Activated CD4-positive, alpha-beta T cell treated with anti-CD3 and anti-CD28 coated beads, Interleukin-2, amount 10 ng/mL, durations not matched to agents 7 days and 5 days (primary cell): Measurements from ENCODE around the gene CHST13. TPM values are rescaled to one million over a fixed set of nuclear protein-coding genes. Genes with fewer than 3 reads are reported as not detected.
A peak's percentile ranks its signal among the peaks of the same experiment; 100 is the strongest.

Experiments used
- CTCF ChIA-PET: fragments of 350-600 bp; sonication (Branson Sonifier 250); formaldehyde crosslinking; loops from one replicate; lab custom pipeline; 2021; ENCODE audit warnings: antibody characterized with exemption; lab: Charles Lee
- POLR2A ChIA-PET: fragments of 350-600 bp; sonication (Branson Sonifier 250); formaldehyde crosslinking; loops from one replicate; lab custom pipeline; 2021; ENCODE audit warnings: antibody characterized with exemption; lab: Charles Lee
- DNase-seq: peaks from one replicate; pipeline ENCODE4 v3.0.0-alpha.2; 2020
- H3K27ac Mint-ChIP-seq: one replicate; pipeline ENCODE4 v1.8.0; 2021; ENCODE audit warnings: mild to moderate bottlenecking, moderate library complexity, mixed read lengths
- H3K27me3 Mint-ChIP-seq: one replicate; pipeline ENCODE4 v1.8.0; 2021; ENCODE audit warnings: mixed read lengths
- H3K36me3 Mint-ChIP-seq: one replicate; pipeline ENCODE4 v1.8.0; 2021; ENCODE audit warnings: low read depth, mixed read lengths
- H3K4me1 Mint-ChIP-seq: one replicate; pipeline ENCODE4 v1.8.0; 2021; ENCODE audit warnings: mixed read lengths
- H3K4me3 Mint-ChIP-seq: one replicate; pipeline ENCODE4 v1.8.0; 2021; ENCODE audit warnings: mild to moderate bottlenecking, moderate library complexity, mixed read lengths
- H3K9me3 Mint-ChIP-seq: one replicate; pipeline ENCODE4 v1.8.0; 2021; ENCODE audit warnings: mixed read lengths
- total RNA-seq, 2 experiments: library from RNA; stranded (reverse); gene quantifications; one replicate each; pipeline ENCODE4 v1.2.3, GENCODE V29; 2021

CHST13 gene
- total RNA-seq, 2 experiments from 2014 or later: not detected

- Mint-ChIP-seq H3K27me3 (no peaks in the 10 kb centered on the region), H3K9me3 (no peaks in the 10 kb centered on the region), H3K36me3 (no peaks in the 10 kb centered on the region), H3K4me1 (no peaks in the 10 kb centered on the region), H3K4me3 (no peak overlapping the region), H3K27ac (no peak overlapping the region)
- POLR2A ChIA-PET: no interaction called here
- CTCF ChIA-PET: no interaction called here
- no peak for DNase-seq
Observed at GRCh38 chr3:126516936-126517290, 7.0 kb upstream of the CHST13 start.

GRCh38 chr3:126517291-126517951 is 6.5 kb upstream of the CHST13 start, which contains the start of gene UROC1:
Gene UROC1 (minus strand): TSS chr3:126517773. CDS start chr3:126517719, 54 bp downstream.
- Mint-ChIP-seq H3K9me3 (no peaks in the 10 kb centered on the region), H3K4me1 (no peaks in the 10 kb centered on the region), H3K27me3 (peaks cover 1% of the 10 kb centered on the region), H3K4me3 (no peak within 1 kb of the TSS), H3K27ac (no peak within 1 kb of the TSS), H3K36me3 (no peaks in the 10 kb centered on the region)
- ChIA-PET CTCF (no interaction called here), POLR2A (no interaction called here)
- no peak for DNase-seq

GRCh38 chr3:126517986-126518778 is 5.8 kb upstream of the CHST13 start:
- CTCF ChIA-PET: interaction anchor here (0.6 kb wide), 1 partner anchor 181 kb away, joined by 3 read pairs; no protein-coding TSS in a partner anchor
- H3K27ac Mint-ChIP-seq: no peak overlapping the region
- no peaks in the 10 kb centered on the region for H3K36me3 Mint-ChIP-seq
- H3K9me3 Mint-ChIP-seq: no peaks in the 10 kb centered on the region
- no peaks in the 10 kb centered on the region for H3K4me1 Mint-ChIP-seq
- no peak for DNase-seq
- POLR2A ChIA-PET: no interaction called here
- peaks cover 9% of the 10 kb centered on the region for H3K27me3 Mint-ChIP-seq
- H3K4me3 Mint-ChIP-seq: no peak overlapping the region

- ChIA-PET CTCF (interaction anchor here (0.6 kb wide), 1 partner anchor 181 kb away, joined by 3 read pairs; no protein-coding TSS in a partner anchor), POLR2A (no interaction called here)
- Mint-ChIP-seq H3K9me3 (no peaks in the 10 kb centered on the region), H3K4me1 (no peaks in the 10 kb centered on the region), H3K27ac (no peak overlapping the region), H3K36me3 (no peaks in the 10 kb centered on the region), H3K4me3 (no peak overlapping the region), H3K27me3 (peaks cover 15% of the 10 kb centered on the region)
- DNase-seq: no peak
Observed at GRCh38 chr3:126518779-126519177, 5.2 kb upstream of the CHST13 start.

GRCh38 chr3:126519506-126520455 is 4.2 kb upstream of the CHST13 start:
- Mint-ChIP-seq H3K4me3 (no peak overlapping the region), H3K36me3 (no peaks in the 10 kb centered on the region), H3K27me3 (peaks cover 16% of the 10 kb centered on the region), H3K9me3 (no peaks in the 10 kb centered on the region), H3K4me1 (no peaks in the 10 kb centered on the region), H3K27ac (no peak overlapping the region)
- CTCF ChIA-PET: no interaction called here
- no peak for DNase-seq
- POLR2A ChIA-PET: interaction anchor here (0.6 kb wide), 1 partner anchor 434 kb away, joined by 3 read pairs; no protein-coding TSS in a partner anchor

- Mint-ChIP-seq H3K27ac (no peak overlapping the region), H3K4me1 (no peaks in the 10 kb centered on the region), H3K9me3 (no peaks in the 10 kb centered on the region), H3K27me3 (peaks cover 19% of the 10 kb centered on the region), H3K4me3 (no peak overlapping the region), H3K36me3 (no peaks in the 10 kb centered on the region)
- CTCF ChIA-PET: interaction anchor here (0.7 kb wide), 1 partner anchor 168 kb away, joined by 3 read pairs; no protein-coding TSS in a partner anchor
- no peak for DNase-seq
- POLR2A ChIA-PET: no interaction called here
Observed at GRCh38 chr3:126521122-126521891, 2.6 kb upstream of the CHST13 start.

GRCh38 chr3:126522363-126522788 is 1.6 kb upstream of the CHST13 start:
- no peak overlapping the region for H3K4me3 Mint-ChIP-seq
- no peaks in the 10 kb centered on the region for H3K36me3 Mint-ChIP-seq
- H3K27me3 Mint-ChIP-seq: peaks cover 19% of the 10 kb centered on the region
- no peak overlapping the region for H3K27ac Mint-ChIP-seq
- POLR2A ChIA-PET: no interaction called here
- CTCF ChIA-PET: interaction anchor here (1.0 to 1.5 kb wide), 2 partner anchors 13 to 29 kb away, joined by 3 read pairs; no protein-coding TSS in a partner anchor
- H3K4me1 Mint-ChIP-seq: no peaks in the 10 kb centered on the region
- peak; percentile 45 for DNase-seq
- H3K9me3 Mint-ChIP-seq: no peaks in the 10 kb centered on the region

- Mint-ChIP-seq H3K4me1 (no peaks in the 10 kb centered on the region), H3K9me3 (no peaks in the 10 kb centered on the region), H3K27ac (no peak overlapping the region), H3K36me3 (no peaks in the 10 kb centered on the region), H3K4me3 (no peak overlapping the region), H3K27me3 (peaks cover 19% of the 10 kb centered on the region)
- ChIA-PET CTCF (no interaction called here), POLR2A (no interaction called here)
- no peak for DNase-seq
Observed at GRCh38 chr3:126524429-126524988, 554 bp downstream of the CHST13 start.

- ChIA-PET POLR2A (no interaction called here), CTCF (no interaction called here)
- Mint-ChIP-seq H3K4me1 (peaks cover under 1% of the 10 kb centered on the region), H3K36me3 (no peaks in the 10 kb centered on the region), H3K27me3 (peaks cover 19% of the 10 kb centered on the region), H3K9me3 (no peaks in the 10 kb centered on the region), H3K27ac (no peak overlapping the region), H3K4me3 (no peak overlapping the region)
- no peak for DNase-seq
Observed at GRCh38 chr3:126525091-126525852, 1.3 kb downstream of the CHST13 start.

GRCh38 chr3:126525853-126526667 is 2.1 kb downstream of the CHST13 start:
- Mint-ChIP-seq H3K4me3 (no peak overlapping the region), H3K9me3 (no peaks in the 10 kb centered on the region), H3K4me1 (peaks cover 4% of the 10 kb centered on the region), H3K36me3 (no peaks in the 10 kb centered on the region), H3K27ac (no peak overlapping the region), H3K27me3 (peaks cover 19% of the 10 kb centered on the region)
- DNase-seq: no peak
- CTCF ChIA-PET: interaction anchor here (0.9 to 1.4 kb wide), 2 partner anchors 9 to 17 kb away, joined by 3 read pairs; no protein-coding TSS in a partner anchor
- POLR2A ChIA-PET: no interaction called here
